Measurements from ENCODE around the gene GALNT5.

Gene GALNT5

DNA sequence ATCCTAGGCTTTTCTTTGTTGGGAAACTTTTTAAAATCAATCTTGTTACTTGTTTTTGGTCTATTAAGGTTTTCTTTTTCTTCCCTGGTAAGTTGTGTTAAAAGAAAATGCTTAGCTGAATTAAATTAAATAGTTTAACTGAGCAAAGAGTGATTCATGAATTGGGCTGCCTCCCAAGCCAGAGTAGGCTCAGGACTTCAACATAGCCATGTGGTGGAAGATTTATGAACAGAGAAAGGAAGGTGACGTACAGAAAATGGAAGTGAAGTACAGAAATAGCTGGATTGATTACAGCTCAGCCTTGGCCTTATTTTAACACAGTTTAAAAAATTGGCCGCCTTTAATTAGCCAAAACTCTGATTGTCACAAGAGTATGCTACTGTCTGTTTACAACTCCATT is 27.9 kb upstream of the GALNT5 start:
- FAIRE-seq (no peak), DNase-seq (ENCODE audit: insufficient read length) (no peak)
- TF ChIP-seq TAF1 (IDR thresholded peaks at IDR 0.05; ENCODE audit: borderline replicate concordance, low read depth, low read length): no peak
- no peak for TF ChIP-seq POLR2AphosphoS5 (IDR thresholded peaks at IDR 0.05; ENCODE audit: low read depth, low read length)
- TF ChIP-seq POLR2A (IDR thresholded peaks at IDR 0.05; ENCODE audit: low read depth, low read length): no peak

GRCh38 chr2:157231476-157231875 is 26.0 kb upstream of the GALNT5 start:
- no peak for DNase-seq (ENCODE audit: insufficient read length)
- FAIRE-seq: no peak
- TF ChIP-seq POLR2AphosphoS5 (IDR thresholded peaks at IDR 0.05; ENCODE audit: low read depth, low read length): no peak
- TF ChIP-seq TAF1 (IDR thresholded peaks at IDR 0.05; ENCODE audit: borderline replicate concordance, low read depth, low read length): no peak
- no peak for TF ChIP-seq POLR2A (IDR thresholded peaks at IDR 0.05; ENCODE audit: low read depth, low read length)

DNA sequence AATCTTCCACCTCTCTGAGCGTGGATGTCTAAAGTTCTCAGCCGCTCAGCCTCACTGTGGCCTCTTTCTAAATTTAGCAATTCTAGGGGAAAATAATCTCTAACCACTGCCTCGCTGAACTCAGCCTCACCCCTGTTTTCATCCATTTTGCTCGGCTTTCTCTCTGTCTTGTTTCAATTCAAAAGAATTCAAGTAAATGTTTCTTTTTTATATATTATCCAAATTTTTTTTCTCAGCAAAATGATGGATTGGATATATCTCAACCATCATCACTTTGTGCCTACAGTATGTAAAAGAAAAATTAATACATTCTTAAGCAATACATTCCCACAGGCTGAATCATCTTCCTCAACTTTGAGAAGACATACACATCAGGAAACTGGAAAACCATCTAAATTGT is 24.0 kb upstream of the GALNT5 start:
- no peak for TF ChIP-seq POLR2AphosphoS5 (IDR thresholded peaks at IDR 0.05; ENCODE audit: low read depth, low read length)
- no peak for TF ChIP-seq POLR2A (IDR thresholded peaks at IDR 0.05; ENCODE audit: low read depth, low read length)
- no peak for TF ChIP-seq TAF1 (IDR thresholded peaks at IDR 0.05; ENCODE audit: borderline replicate concordance, low read depth, low read length)
- DNase-seq (ENCODE audit: insufficient read length): no peak
- FAIRE-seq: no peak

GRCh38 chr2:157236404-157236803 is 21.1 kb upstream of the GALNT5 start:
- no peak for FAIRE-seq
- TF ChIP-seq POLR2AphosphoS5 (IDR thresholded peaks at IDR 0.05; ENCODE audit: low read depth, low read length) (no peak), POLR2A (IDR thresholded peaks at IDR 0.05; ENCODE audit: low read depth, low read length) (no peak), TAF1 (IDR thresholded peaks at IDR 0.05; ENCODE audit: borderline replicate concordance, low read depth, low read length) (no peak)
- no peak for DNase-seq (ENCODE audit: insufficient read length)

GRCh38 chr2:157238296-157238695 is 19.2 kb upstream of the GALNT5 start:
- no peak for FAIRE-seq
- TF ChIP-seq POLR2AphosphoS5 (IDR thresholded peaks at IDR 0.05; ENCODE audit: low read depth, low read length) (no peak), TAF1 (IDR thresholded peaks at IDR 0.05; ENCODE audit: borderline replicate concordance, low read depth, low read length) (no peak), POLR2A (IDR thresholded peaks at IDR 0.05; ENCODE audit: low read depth, low read length) (no peak)
- no peak for DNase-seq (ENCODE audit: insufficient read length)

GRCh38 chr2:157244691-157245090 is 12.8 kb upstream of the GALNT5 start:
- DNase-seq (ENCODE audit: insufficient read length) (no peak), FAIRE-seq (no peak)
- no peak for TF ChIP-seq POLR2AphosphoS5 (IDR thresholded peaks at IDR 0.05; ENCODE audit: low read depth, low read length)
- no peak for TF ChIP-seq POLR2A (IDR thresholded peaks at IDR 0.05; ENCODE audit: low read depth, low read length)
- no peak for TF ChIP-seq TAF1 (IDR thresholded peaks at IDR 0.05; ENCODE audit: borderline replicate concordance, low read depth, low read length)

DNA sequence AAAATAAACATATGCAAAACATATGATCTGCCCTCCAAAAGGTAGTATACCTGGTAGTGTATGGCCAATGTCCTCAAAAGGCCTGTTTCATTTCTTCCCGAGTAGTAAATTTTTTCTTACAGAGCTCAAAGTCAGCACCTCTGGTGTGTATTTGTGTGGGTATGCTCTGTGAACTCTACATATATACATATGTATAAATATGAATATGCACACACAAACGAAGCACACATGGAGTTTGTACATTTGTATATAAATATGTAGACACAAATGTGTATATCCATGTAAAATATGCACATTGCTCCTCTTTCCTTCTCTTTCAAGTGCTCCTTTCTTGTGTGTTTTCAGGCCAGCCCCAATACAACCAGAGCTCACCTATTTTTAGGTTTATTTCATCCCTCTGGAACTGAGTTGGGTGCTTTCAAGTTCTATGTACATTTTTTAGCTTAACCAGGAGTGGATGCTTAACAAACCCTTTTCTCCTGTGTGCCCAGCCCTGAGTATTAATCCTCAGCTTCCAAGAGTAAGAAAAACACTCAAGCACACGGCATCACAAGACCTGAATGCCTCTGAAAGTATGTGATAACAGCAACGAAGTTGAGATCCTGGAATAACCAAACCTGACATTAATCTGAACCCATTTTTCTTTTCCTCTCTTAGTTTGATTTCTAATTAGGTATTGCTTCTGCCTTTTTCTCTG is 12.2 kb upstream of the GALNT5 start:
- no peak for DNase-seq (ENCODE audit: insufficient read length)
- peak; percentile 69 for FAIRE-seq
- TF ChIP-seq TAF1 (IDR thresholded peaks at IDR 0.05; ENCODE audit: borderline replicate concordance, low read depth, low read length) (no peak), POLR2A (IDR thresholded peaks at IDR 0.05; ENCODE audit: low read depth, low read length) (no peak), POLR2AphosphoS5 (IDR thresholded peaks at IDR 0.05; ENCODE audit: low read depth, low read length) (no peak)

DNA sequence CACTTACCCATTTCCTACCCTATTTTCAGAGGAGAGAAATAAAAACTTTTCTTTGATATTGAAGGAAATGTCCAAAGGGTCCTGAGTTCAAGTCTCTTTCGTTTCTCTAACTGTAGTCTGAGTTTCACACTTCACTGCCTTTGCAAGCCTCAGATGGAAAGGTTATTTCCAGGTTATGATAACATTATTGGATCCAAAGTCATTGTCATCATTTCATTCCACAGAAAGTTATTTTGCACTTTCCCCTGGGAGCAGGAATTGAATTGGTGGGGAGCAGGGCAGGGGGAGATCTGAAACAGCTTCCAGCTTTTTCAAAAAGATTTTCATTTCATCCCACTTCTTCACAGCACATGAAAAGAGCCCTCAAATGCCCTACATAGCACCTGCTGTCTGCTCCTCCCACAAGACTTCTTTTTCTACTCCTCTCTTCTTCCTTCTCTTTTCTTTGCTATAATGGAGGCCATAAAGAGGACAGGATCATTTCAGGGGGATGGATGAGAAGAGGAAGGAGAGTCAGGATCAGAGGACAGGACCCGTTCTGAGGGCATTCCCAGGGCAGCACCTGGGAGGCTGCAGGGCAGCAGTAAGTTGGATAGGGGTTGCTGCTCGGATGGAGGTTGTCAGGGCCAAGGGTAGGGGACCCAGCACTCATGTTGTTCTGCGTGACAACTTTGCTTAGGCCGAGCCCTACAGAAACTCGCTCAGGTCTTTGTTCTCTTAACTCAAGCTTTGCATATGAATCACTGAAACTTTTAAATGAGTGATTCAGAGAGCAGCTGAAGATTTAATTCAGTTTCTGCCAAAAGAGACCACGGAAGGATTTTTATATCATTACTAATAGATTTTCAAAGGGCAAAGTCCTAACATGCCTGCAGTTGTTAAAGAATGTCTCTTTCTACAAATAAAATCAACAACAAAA is 11.4 kb upstream of the GALNT5 start:
- DNase-seq (ENCODE audit: insufficient read length) (no peak), FAIRE-seq (peak; percentile 79)
- TF ChIP-seq TAF1 (IDR thresholded peaks at IDR 0.05; ENCODE audit: borderline replicate concordance, low read depth, low read length) (no peak), POLR2A (IDR thresholded peaks at IDR 0.05; ENCODE audit: low read depth, low read length) (no peak), POLR2AphosphoS5 (IDR thresholded peaks at IDR 0.05; ENCODE audit: low read depth, low read length) (no peak)

DNA sequence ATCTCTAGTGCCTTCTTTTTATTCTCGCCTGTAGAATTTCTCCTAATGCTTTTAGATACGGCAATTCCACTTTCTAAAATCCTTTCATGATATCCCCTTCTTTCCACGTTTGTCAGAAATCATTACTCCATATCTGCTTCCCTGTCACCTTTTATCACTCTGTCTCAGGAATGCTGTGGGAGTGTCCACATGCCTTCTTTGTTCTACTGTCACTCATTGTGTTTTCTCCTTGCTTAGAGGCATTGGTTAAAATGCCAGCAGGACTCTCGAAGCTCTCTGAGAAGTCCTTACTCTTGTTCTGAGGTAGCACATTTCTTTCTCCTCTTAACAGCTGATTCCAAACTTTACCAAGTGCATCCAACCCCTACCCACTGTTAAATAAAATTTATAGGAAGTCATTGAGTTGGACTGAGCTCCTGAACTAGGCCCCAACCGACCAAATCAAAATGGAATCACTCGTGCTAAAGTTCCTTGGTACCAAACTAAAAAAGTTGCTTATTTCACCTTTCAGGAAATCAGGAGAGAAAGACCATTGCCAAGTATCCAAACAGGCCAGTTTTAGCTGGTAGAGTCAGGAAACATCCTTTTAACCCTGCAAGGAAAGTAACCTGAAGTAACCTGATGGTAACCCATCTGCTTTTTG is 10.6 kb upstream of the GALNT5 start:
- FAIRE-seq (no peak), DNase-seq (ENCODE audit: insufficient read length) (no peak)
- TF ChIP-seq POLR2AphosphoS5 (IDR thresholded peaks at IDR 0.05; ENCODE audit: low read depth, low read length) (no peak), POLR2A (IDR thresholded peaks at IDR 0.05; ENCODE audit: low read depth, low read length) (no peak), TAF1 (IDR thresholded peaks at IDR 0.05; ENCODE audit: borderline replicate concordance, low read depth, low read length) (no peak)

DNA sequence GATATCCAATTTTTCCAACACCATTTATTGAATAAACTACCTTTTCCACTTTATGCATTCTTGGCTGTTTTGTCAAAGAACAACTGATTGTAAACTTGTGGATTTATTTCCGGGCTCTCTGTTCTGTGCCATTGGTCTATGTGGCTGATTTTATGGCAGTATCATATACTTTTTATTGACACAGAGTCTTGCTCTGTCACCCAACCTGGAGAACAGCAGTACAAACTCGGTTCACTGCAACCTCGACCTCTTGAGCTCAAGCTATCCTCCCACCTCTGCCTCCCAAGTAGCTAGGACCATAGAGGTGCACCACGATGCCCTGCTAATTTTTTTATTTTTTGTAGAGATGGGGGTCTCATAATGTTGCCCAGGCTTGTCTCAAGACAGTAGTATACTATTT is 6.7 kb upstream of the GALNT5 start:
- no peak for FAIRE-seq

DNA sequence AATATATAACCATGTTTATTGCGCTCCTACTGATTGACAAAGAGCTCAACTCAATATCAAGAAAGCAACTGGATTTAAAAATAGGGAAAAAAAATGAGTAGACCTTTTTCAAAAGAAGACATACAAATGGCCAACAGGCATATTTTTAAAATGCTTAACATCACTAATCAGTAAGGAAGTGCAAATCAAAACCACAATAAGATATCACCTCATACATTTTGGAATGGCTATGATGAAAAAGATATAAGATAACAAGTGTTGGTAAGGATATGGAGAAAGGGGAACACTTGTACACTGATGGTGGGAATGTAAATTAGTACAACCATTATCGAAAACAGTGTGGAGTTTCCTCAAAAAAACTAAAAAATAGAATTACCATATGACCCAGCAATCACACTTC is 5.6 kb upstream of the GALNT5 start:
- no peak for TF ChIP-seq TAF1 (IDR thresholded peaks at IDR 0.05; ENCODE audit: borderline replicate concordance, low read depth, low read length)
- no peak for TF ChIP-seq POLR2AphosphoS5 (IDR thresholded peaks at IDR 0.05; ENCODE audit: low read depth, low read length)
- TF ChIP-seq POLR2A (IDR thresholded peaks at IDR 0.05; ENCODE audit: low read depth, low read length): no peak
- no peak for FAIRE-seq
- no peak for DNase-seq (ENCODE audit: insufficient read length)

More for the DNA sequence above, 6.7 kb upstream of the GALNT5 start:
- no peak for TF ChIP-seq TAF1 (IDR thresholded peaks at IDR 0.05; ENCODE audit: borderline replicate concordance, low read depth, low read length)
- TF ChIP-seq POLR2A (IDR thresholded peaks at IDR 0.05; ENCODE audit: low read depth, low read length): no peak
- TF ChIP-seq POLR2AphosphoS5 (IDR thresholded peaks at IDR 0.05; ENCODE audit: low read depth, low read length): no peak
- DNase-seq (ENCODE audit: insufficient read length): no peak
